SK-N-SH (cell line): ENCODE data around the gene PDCD1. TPM values are rescaled to one million over a fixed set of nuclear protein-coding genes. Genes with fewer than 3 reads are reported as not detected.
"Not testable (repeated sequence)": the region's sequence is repeated elsewhere in the genome, so short reads cannot be mapped to it uniquely, and the experiment has no call there.

ENCODE experiments used
- CTCF ChIA-PET: fragments of 300-600, 350-600 bp; formaldehyde crosslinking; extraction: SDS; loops from one replicate; lab custom pipeline; 2021; lab: Yijun Ruan, JAX
- POLR2A ChIA-PET: fragments of 350-600 bp; sonication (Branson Sonifier 250); formaldehyde crosslinking; extraction: SDS; loops from one replicate; lab custom pipeline; 2020; ENCODE audit warnings: antibody characterized with exemption, inconsistent platforms; lab: Yijun Ruan, JAX
- DNase-seq: peaks from one replicate; pipeline ENCODE4 v3.0.0; 2012
- H2AFZ ChIP-seq: fragments of 200-600 bp; sonication (generic); 2 replicates; pipeline ENCODE4 v1.8.1; 2016; ENCODE audit warnings: antibody characterized with exemption, mild to moderate bottlenecking, low read depth
- H3F3A ChIP-seq: fragments of 200-600 bp; sonication (generic); replicated peaks from 2 replicates; pipeline ENCODE3; 2016; ENCODE audit warnings: antibody characterized with exemption, mild to moderate bottlenecking; ENCODE audit not compliant: insufficient read depth
- H3K27ac ChIP-seq, 2 experiments: fragments of 200-500 bp in 1 of 2; fragments of 200-600 bp in 1 of 2; sonication (Bioruptor generic) in 1 of 2; sonication (generic), shearing (Covaris generic) in 1 of 2; 2 replicates each; pipeline versions ENCODE4 v1.5.1 to v1.6.1; 2014 to 2016; ENCODE audit warnings: low read depth in 2 of 2, inconsistent platforms in 1 of 2, low read length in 1 of 2, mild to moderate bottlenecking in 1 of 2, mixed read lengths in 1 of 2
- H3K27me3 ChIP-seq: fragments of 200-600 bp; sonication (generic), shearing (Covaris generic); 2 replicates; pipeline ENCODE4 v1.6.1; 2016; ENCODE audit warnings: mixed run types; ENCODE audit not compliant: insufficient read depth
- H3K36me3 ChIP-seq, 2 experiments: fragments of 200-500 bp in 1 of 2; fragments of 200-600 bp in 1 of 2; sonication (Bioruptor generic) in 1 of 2; sonication (generic) in 1 of 2; replicated peaks in 1 of 2; 2 replicates each; pipeline versions ENCODE3 to v1.5.1; 2014 to 2016; ENCODE audit warnings: low read length in 1 of 2, mild to moderate bottlenecking in 1 of 2; ENCODE audit not compliant: insufficient read depth in 2 of 2, control insufficient read depth in 1 of 2
- H3K4me1 ChIP-seq, 2 experiments: fragments of 200-500 bp in 1 of 2; fragments of 200-600 bp in 1 of 2; sonication (Bioruptor generic) in 1 of 2; sonication (generic), shearing (Covaris generic) in 1 of 2; 2 replicates each; pipeline versions ENCODE4 v1.5.1 to v1.6.1; 2014 to 2016; ENCODE audit warnings: low read depth in 1 of 2, low read length in 1 of 2, mixed run types in 1 of 2; ENCODE audit not compliant: insufficient read depth in 2 of 2, control insufficient read depth in 1 of 2
- H3K4me2 ChIP-seq: fragments of 200-600 bp; sonication (generic), shearing (Covaris generic); 2 replicates; pipeline ENCODE4 v1.6.1; 2017; ENCODE audit warnings: mixed run types
- H3K4me3 ChIP-seq, 2 experiments: fragments of 200-500 bp in 1 of 2; fragments of 200-600 bp in 1 of 2; sonication (Bioruptor generic) in 1 of 2; sonication (generic), shearing (Covaris generic) in 1 of 2; 2 replicates each; pipeline versions ENCODE4 v1.5.1 to v1.8.1; 2014 to 2016; ENCODE audit warnings: low read depth in 2 of 2, inconsistent platforms in 1 of 2, low read length in 1 of 2, mild to moderate bottlenecking in 1 of 2, mixed read lengths in 1 of 2, moderate library complexity in 1 of 2
- H3K79me2 ChIP-seq: fragments of 200-600 bp; sonication (generic); 2 replicates; pipeline ENCODE4 v1.8.1; 2017; ENCODE audit warnings: mild to moderate bottlenecking; ENCODE audit not compliant: insufficient read depth
- H3K9ac ChIP-seq: fragments of 200-600 bp; sonication (generic); 2 replicates; pipeline ENCODE4 v1.6.1; 2017; ENCODE audit warnings: mixed run types
- H3K9me2 ChIP-seq: fragments of 200-600 bp; sonication (generic); 2 replicates; pipeline ENCODE4 v1.6.1; 2017; ENCODE audit warnings: mixed run types
- H3K9me3 ChIP-seq: fragments of 200-600 bp; sonication (generic); 2 replicates; pipeline ENCODE4 v1.6.1; 2017; ENCODE audit warnings: mixed run types, mild to moderate bottlenecking, moderate library complexity
- H4K20me1 ChIP-seq: fragments of 200-600 bp; sonication (generic); 2 replicates; pipeline ENCODE4 v1.6.1; 2017; ENCODE audit warnings: mild to moderate bottlenecking, mixed run types; ENCODE audit not compliant: insufficient read depth
- CHD2 ChIP-seq: fragments of 150-350 bp; IDR thresholded peaks from 2 replicates; pipeline ENCODE4 v1.6.1; 2018; ENCODE audit warnings: low read length; ENCODE audit not compliant: partially characterized antibody
- ELF1 ChIP-seq: IDR thresholded peaks from 2 replicates; pipeline ENCODE4 v1.4.0; 2012
- EZH2phosphoT487 ChIP-seq: fragments of 200-600 bp; sonication (generic); IDR thresholded peaks from 2 replicates; pipeline ENCODE4 v1.6.1; 2017; ENCODE audit warnings: low read depth, mixed run types, mild to moderate bottlenecking, antibody characterized with exemption, moderate library complexity, borderline replicate concordance
- FOSL2 ChIP-seq: IDR thresholded peaks from 2 replicates; pipeline ENCODE4 v1.4.0; 2012; ENCODE audit warnings: low read depth, mild to moderate bottlenecking, moderate library complexity, borderline replicate concordance
- FOXJ3 ChIP-seq: sonication (generic); formaldehyde crosslinking; IDR thresholded peaks from 2 replicates; pipeline ENCODE4 v1.5.1; 2020; ENCODE audit warnings: mild to moderate bottlenecking, missing genetic modification reagents
- FOXM1 ChIP-seq: IDR thresholded peaks from 2 replicates; pipeline ENCODE4 v1.4.0; 2012; ENCODE audit warnings: low read depth, mild to moderate bottlenecking
- GABPA ChIP-seq: IDR thresholded peaks from 2 replicates; pipeline ENCODE4 v1.4.0; 2012; ENCODE audit warnings: low read depth, mild to moderate bottlenecking
- JUND ChIP-seq: IDR thresholded peaks from 2 replicates; pipeline ENCODE4 v1.4.0; 2012
- MAX ChIP-seq: IDR thresholded peaks from 2 replicates; pipeline ENCODE4 v1.4.0; 2012; ENCODE audit warnings: low read depth
- MEF2A ChIP-seq: IDR thresholded peaks from 2 replicates; pipeline ENCODE4 v1.4.0; 2012; ENCODE audit warnings: low read depth, borderline replicate concordance
- MXI1 ChIP-seq: IDR thresholded peaks from 2 replicates; pipeline ENCODE4 v1.6.1; 2012; ENCODE audit warnings: mild to moderate bottlenecking, low read depth, low read length, improper control_type of control experiment
- NRF1 ChIP-seq: IDR thresholded peaks from 2 replicates; pipeline ENCODE4 v1.6.1; 2012; ENCODE audit warnings: low read depth, mild to moderate bottlenecking, low read length
- PBX3 ChIP-seq: IDR thresholded peaks from 2 replicates; pipeline ENCODE4; 2012
- POLR2AphosphoS5 ChIP-seq: IDR thresholded peaks from 2 replicates; pipeline ENCODE4 v1.6.1; 2012; ENCODE audit warnings: low read depth, low read length
- RAD21 ChIP-seq: IDR thresholded peaks from 2 replicates; pipeline ENCODE4 v1.6.1; 2012; ENCODE audit warnings: mild to moderate bottlenecking, low read length
- REST ChIP-seq: IDR thresholded peaks from 2 replicates; pipeline ENCODE4 v1.6.1; 2012; ENCODE audit warnings: mild to moderate bottlenecking, low read depth, low read length, moderate library complexity
- RFX5 ChIP-seq: IDR thresholded peaks from 2 replicates; pipeline ENCODE4 v1.6.1; 2012; ENCODE audit warnings: mild to moderate bottlenecking, improper control_type of control experiment, low read length
- RXRA ChIP-seq: IDR thresholded peaks from 2 replicates; pipeline ENCODE4 v1.4.0; 2012; ENCODE audit warnings: low read depth, mild to moderate bottlenecking, borderline replicate concordance
- TEAD4 ChIP-seq: IDR thresholded peaks from 2 replicates; pipeline ENCODE4 v1.4.0; 2012; ENCODE audit warnings: mild to moderate bottlenecking, borderline replicate concordance; ENCODE audit not compliant: insufficient read depth
- WGBS: methylation state at CpG from one replicate; pipeline ENCODE4 v1.1.6; 2017; ENCODE audit warnings: low lambda C conversion rate; 5-methylcytosine and 5-hydroxymethylcytosine counted together
- polyA plus RNA-seq, 3 experiments: library from polyadenylated mRNA; depleted of rRNA; stranded (reverse); fragments of >200 nt; gene quantifications; 2 replicates each; pipeline ENCODE4 v1.2.3, GENCODE V29; 2012

Gene PDCD1
- polyA plus RNA-seq, 1 of the 3 experiments (the other 2 are of a cell fraction) = not detected

GRCh38 chr2:241834527-241835210 is 24.0 kb downstream of the PDCD1 start:
- Histone ChIP-seq H3K27ac (no peak overlapping the region), H4K20me1 (no peaks in the 10 kb centered on the region), H3F3A (no peaks in the 10 kb centered on the region), H3K4me2 (no peak overlapping the region), H3K9me3 (no peaks in the 10 kb centered on the region), H3K9me2 (no peaks in the 10 kb centered on the region), H3K4me3 (no peak overlapping the region), H3K36me3 (no peaks in the 10 kb centered on the region), H3K9ac (no peak overlapping the region), H2AFZ (no peak overlapping the region), H3K27me3 (no peaks in the 10 kb centered on the region)
- CTCF ChIA-PET = interaction anchor here (1.1 to 1.5 kb wide), 3 partner anchors 10 to 42 kb away, joined by 3 to 5 read pairs (median 3); no protein-coding TSS in a partner anchor
- WGBS = 78% methylated on average over 10 of the region's 10 CpGs
- POLR2A ChIA-PET = no interaction called here
- TF ChIP-seq MXI1 = no peak
- no peak for TF ChIP-seq PBX3
- no peak for TF ChIP-seq GABPA
- TF ChIP-seq MEF2A = no peak
- no peak for TF ChIP-seq TEAD4
- no peak for TF ChIP-seq REST
- no peak for TF ChIP-seq EZH2phosphoT487
- TF ChIP-seq FOSL2 = no peak
- TF ChIP-seq RFX5 = no peak
- TF ChIP-seq FOXM1 = no peak
- TF ChIP-seq POLR2AphosphoS5 = no peak
- no peak for TF ChIP-seq JUND
- no peak for TF ChIP-seq ELF1
- TF ChIP-seq RAD21 = no peak
- TF ChIP-seq NRF1 = no peak
- TF ChIP-seq CHD2 = no peak
- TF ChIP-seq MAX = no peak
- TF ChIP-seq RXRA = no peak
- no peak for TF ChIP-seq FOXJ3 (CRISPR knock-in tag)
- TF ChIP-seq, all 33 proteins: peak for 0
- Histone ChIP-seq H3K4me1 (peaks cover 0 to 4% of the 10 kb centered on the region in 2 experiments; a peak in 1 of 4 replicates), H3K79me2 (no peaks in the 10 kb centered on the region)
- DNase-seq = no peak

- H3K36me3 ChIP-seq, H3K9ac ChIP-seq, H3F3A ChIP-seq, H3K4me1 ChIP-seq, POLR2A ChIA-PET, H3K4me3 ChIP-seq, H3K9me2 ChIP-seq, H4K20me1 ChIP-seq, H2AFZ ChIP-seq, H3K27me3 ChIP-seq, H3K4me2 ChIP-seq, H3K27ac ChIP-seq, H3K9me3 ChIP-seq, H3K79me2 ChIP-seq, DNase-seq: not testable (repeated sequence)
- CTCF ChIA-PET = interaction anchor here (0.7 to 1.5 kb wide), 4 partner anchors 10 to 125 kb away, joined by 3 to 5 read pairs (median 3); no protein-coding TSS in a partner anchor
- 81% methylated on average over 24 of the region's 28 CpGs for WGBS
Observed at GRCh38 chr2:241833756-241834526, 24.8 kb downstream of the PDCD1 start.
